ENCODE results near the gene SLC24A2. TPM values are rescaled to one million over a fixed set of nuclear protein-coding genes. Genes with fewer than 3 reads are reported as not detected.

Gene SLC24A2
- total and polyA plus RNA-seq, 7 donors, result 0.01 to 1.2 (median 0.03) TPM; not detected in 1

DNA sequence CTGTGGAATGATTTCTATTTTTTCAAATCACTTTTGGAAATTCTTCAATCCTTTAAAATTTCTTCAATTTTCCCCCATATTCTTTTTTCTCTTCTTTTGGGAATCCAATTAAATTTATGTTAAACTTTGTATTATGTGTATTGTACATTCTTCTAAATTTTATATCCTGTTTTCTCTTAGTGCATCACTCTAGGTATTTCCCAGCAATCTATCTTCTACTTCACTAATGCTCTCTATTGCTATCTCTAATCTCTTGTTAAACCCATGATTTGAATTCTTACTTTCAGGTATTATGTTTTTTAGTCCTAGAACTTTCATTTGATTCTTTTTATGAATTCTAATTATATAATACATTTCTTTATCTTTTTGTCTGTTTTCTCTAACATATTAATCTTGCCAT lies 23.4 kb upstream of the SLC24A2 start:
- Histone ChIP-seq H3K4me1 (no peaks in the 10 kb centered on the region), H3K9me3 (no peaks in the 10 kb centered on the region), H3K27me3 (ENCODE audit: insufficient read depth in 3 of 3, low read length in 2 of 3) (no peaks in the 10 kb centered on the region), H3K36me3 (ENCODE audit: insufficient read depth in 1 of 2, low read depth in 1 of 2) (no peaks in the 10 kb centered on the region), H3K27ac (no peak overlapping the region), H3K4me3 (no peak overlapping the region)
- intact Hi-C loops (cut with DNase I), result no loop called here
- DNase-seq (no peak), ATAC-seq (no peak)
- TF ChIP-seq, protein P1, sequence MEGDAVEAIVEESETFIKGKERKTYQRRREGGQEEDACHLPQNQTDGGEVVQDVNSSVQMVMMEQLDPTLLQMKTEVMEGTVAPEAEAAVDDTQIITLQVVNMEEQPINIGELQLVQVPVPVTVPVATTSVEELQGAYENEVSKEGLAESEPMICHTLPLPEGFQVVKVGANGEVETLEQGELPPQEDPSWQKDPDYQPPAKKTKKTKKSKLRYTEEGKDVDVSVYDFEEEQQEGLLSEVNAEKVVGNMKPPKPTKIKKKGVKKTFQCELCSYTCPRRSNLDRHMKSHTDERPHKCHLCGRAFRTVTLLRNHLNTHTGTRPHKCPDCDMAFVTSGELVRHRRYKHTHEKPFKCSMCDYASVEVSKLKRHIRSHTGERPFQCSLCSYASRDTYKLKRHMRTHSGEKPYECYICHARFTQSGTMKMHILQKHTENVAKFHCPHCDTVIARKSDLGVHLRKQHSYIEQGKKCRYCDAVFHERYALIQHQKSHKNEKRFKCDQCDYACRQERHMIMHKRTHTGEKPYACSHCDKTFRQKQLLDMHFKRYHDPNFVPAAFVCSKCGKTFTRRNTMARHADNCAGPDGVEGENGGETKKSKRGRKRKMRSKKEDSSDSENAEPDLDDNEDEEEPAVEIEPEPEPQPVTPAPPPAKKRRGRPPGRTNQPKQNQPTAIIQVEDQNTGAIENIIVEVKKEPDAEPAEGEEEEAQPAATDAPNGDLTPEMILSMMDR (IDR thresholded peaks at IDR 0.05), result no peak

DNA sequence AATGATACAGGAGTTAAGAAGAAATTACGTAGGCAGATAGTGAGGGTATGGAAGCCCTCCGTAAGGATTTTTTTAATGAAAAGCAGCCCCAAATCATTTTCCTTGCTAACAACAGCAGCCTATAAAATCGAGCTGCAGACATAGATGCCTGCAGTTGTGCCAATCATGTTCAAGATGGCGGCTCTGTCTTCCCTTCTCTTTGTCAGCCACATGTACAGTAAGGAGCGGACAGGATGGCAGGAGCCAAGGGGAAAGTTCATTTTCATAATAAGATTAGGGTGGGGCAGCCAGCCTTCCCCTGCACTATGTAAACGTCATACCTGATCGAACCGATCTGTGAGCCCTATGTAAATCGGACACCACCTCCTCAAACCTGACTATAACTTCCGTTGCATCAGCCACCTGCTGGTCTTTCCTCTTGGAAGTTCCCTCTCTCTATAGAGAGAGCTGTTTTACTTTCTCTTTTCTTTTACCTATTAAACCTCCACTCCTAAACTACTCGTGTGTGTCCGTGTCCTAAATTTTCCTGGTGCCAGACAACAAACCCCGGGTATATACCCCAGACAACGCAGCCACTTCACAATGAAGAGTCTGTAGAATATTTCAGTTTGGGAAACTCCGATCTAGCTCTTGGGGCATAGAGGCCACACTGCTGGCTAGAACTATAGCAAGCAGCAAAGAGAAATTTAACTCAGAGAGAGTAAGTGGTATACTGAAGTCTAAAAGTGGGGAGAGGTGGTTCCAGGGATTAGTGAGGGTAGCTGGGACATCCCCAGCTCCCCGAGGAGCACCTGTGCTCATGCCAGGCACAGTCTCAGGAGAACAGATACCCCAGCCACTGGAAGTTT lies 20.8 kb upstream of the SLC24A2 start:
- 88 to 91% (median 90%) methylated on average over 16 of the region's 16 CpGs for WGBS, 3 donors
- H3K4me1 ChIP-seq, result no peaks in the 10 kb centered on the region
- no peaks in the 10 kb centered on the region for H3K27me3 ChIP-seq (ENCODE audit: insufficient read depth in 3 of 3, low read length in 2 of 3)
- no peaks in the 10 kb centered on the region for H3K36me3 ChIP-seq (ENCODE audit: insufficient read depth in 1 of 2, low read depth in 1 of 2)
- no peaks in the 10 kb centered on the region for H3K9me3 ChIP-seq
- DNase-seq (no peak), ATAC-seq (no peak)
- H3K27ac ChIP-seq, result no peak overlapping the region
- intact Hi-C loops (cut with DNase I), result no loop called here
- H3K4me3 ChIP-seq, result no peak overlapping the region
- TF ChIP-seq, protein P1 (IDR thresholded peaks at IDR 0.05), result no peak

DNA sequence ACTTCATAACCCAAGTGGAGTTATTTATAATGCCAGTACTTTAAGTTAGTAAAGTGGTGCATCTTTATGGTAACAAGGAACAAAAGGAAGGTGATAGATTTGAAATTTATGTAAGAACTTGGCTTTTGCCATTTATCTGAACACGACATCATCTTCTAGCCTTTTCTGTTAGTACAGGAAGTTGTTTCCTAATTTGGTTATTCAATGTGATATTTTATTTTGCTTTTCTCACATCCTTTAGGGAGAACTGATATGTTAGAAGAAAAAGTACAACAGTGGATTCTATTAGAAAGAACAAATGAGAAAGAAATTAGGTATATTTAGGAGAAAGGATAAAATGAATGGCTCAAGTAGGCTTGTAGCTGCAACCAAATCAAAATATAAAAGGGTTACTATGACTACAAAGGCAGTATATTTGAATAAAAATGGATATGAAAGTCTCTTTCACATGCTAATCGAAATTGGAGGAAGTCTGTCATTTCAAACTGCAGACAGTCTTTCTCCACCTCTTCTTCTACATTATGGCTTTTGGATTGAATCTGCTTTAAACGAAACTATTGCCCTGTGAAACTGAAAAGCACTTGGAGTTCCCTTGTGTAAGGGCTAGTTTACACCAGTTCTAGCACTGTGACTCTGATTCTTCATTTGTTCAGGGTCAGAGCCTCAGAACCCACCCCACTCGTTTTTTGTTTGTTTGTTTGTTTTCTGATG lies 18.5 kb upstream of the SLC24A2 start:
- Histone ChIP-seq H3K9me3 (no peaks in the 10 kb centered on the region), H3K27me3 (ENCODE audit: insufficient read depth in 3 of 3, low read length in 2 of 3) (no peaks in the 10 kb centered on the region), H3K36me3 (ENCODE audit: insufficient read depth in 1 of 2, low read depth in 1 of 2) (no peaks in the 10 kb centered on the region), H3K4me1 (no peaks in the 10 kb centered on the region), H3K27ac (no peak overlapping the region), H3K4me3 (no peak overlapping the region)
- TF ChIP-seq, protein P1 (IDR thresholded peaks at IDR 0.05), result no peak
- intact Hi-C loops (cut with DNase I), result no loop called here
- DNase-seq, result no peak
- 21 to 35% (median 26%) methylated on average over 4 of the region's 4 CpGs for WGBS, 3 donors
- ATAC-seq, result no peak

DNA sequence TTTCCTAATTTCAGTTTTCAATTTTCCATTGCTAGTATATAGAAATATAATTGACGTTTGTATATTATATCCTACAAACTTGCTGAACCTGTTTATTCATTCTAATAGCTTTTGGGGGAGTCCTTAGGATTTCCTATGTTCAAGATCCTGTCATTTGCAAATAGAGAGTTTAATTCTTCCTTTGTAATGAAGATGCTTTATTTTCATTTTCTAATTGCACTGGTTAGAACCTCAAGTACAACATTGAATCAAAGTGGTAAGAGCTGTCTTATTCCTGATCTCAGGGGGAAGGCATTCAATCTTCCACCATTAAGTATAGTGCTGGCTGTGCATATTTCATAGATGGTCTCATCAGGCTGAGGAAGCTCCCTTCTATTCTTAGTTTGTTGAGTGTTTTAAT lies 15.6 kb upstream of the SLC24A2 start:
- TF ChIP-seq, protein P1 (IDR thresholded peaks at IDR 0.05), result no peak
- DNase-seq (no peak), ATAC-seq (no peak)
- WGBS, 3 donors, result 31 to 37% (median 34%) methylated on average over 1 of the region's 1 CpG
- Histone ChIP-seq H3K27ac (no peak overlapping the region), H3K9me3 (no peaks in the 10 kb centered on the region), H3K4me3 (no peak overlapping the region), H3K4me1 (no peaks in the 10 kb centered on the region), H3K36me3 (ENCODE audit: insufficient read depth in 1 of 2, low read depth in 1 of 2) (no peaks in the 10 kb centered on the region), H3K27me3 (ENCODE audit: insufficient read depth in 3 of 3, low read length in 2 of 3) (no peaks in the 10 kb centered on the region)
- intact Hi-C loops (cut with DNase I), result no loop called here
